SK-N-SH (cell line): Measurements from ENCODE around the gene TRPM8.

ENCODE experiments used
- EZH2phosphoT487 ChIP-seq: fragments of 200-600 bp; sonication (generic); IDR thresholded peaks from 2 replicates; pipeline ENCODE4 v1.6.1; 2017; ENCODE audit warnings: low read depth, mixed run types, mild to moderate bottlenecking, antibody characterized with exemption, moderate library complexity, borderline replicate concordance
- GABPA ChIP-seq: IDR thresholded peaks from 2 replicates; pipeline ENCODE4 v1.4.0; 2012; ENCODE audit warnings: low read depth, mild to moderate bottlenecking
- GATA2 ChIP-seq: sonication (generic); formaldehyde crosslinking; IDR thresholded peaks from 2 replicates; pipeline ENCODE4 v1.5.0; 2020; ENCODE audit warnings: mild to moderate bottlenecking, missing genetic modification reagents
- NRF1 ChIP-seq: IDR thresholded peaks from 2 replicates; pipeline ENCODE4 v1.6.1; 2012; ENCODE audit warnings: low read depth, mild to moderate bottlenecking, low read length
- RCOR1 ChIP-seq: fragments of 150-350 bp; IDR thresholded peaks from 2 replicates; pipeline ENCODE4 v1.6.1; 2017; ENCODE audit warnings: antibody characterized with exemption, low read length
- RFX5 ChIP-seq: IDR thresholded peaks from 2 replicates; pipeline ENCODE4 v1.6.1; 2012; ENCODE audit warnings: mild to moderate bottlenecking, improper control_type of control experiment, low read length
- TAF1 ChIP-seq: IDR thresholded peaks from 2 replicates; pipeline ENCODE4 v1.6.1; 2012; ENCODE audit warnings: low read depth, mild to moderate bottlenecking, low read length, moderate library complexity, borderline replicate concordance
- YY1 ChIP-seq: IDR thresholded peaks from 2 replicates; pipeline ENCODE4 v1.4.0; 2012; ENCODE audit warnings: low read depth, mild to moderate bottlenecking
- TF ChIP-seq, protein P1 (sequence below): IDR thresholded peaks from 2 replicates; pipeline ENCODE4 v1.4.0; 2012; ENCODE audit warnings: low read depth
- TF ChIP-seq, protein P2 (sequence below): fragments of 200-600 bp; sonication (generic); IDR thresholded peaks from 2 replicates; pipeline ENCODE4 v1.6.1; 2017; ENCODE audit warnings: antibody characterized with exemption, mild to moderate bottlenecking, moderate library complexity
- TF ChIP-seq, protein P3 (sequence below): IDR thresholded peaks from 2 replicates; pipeline ENCODE4 v1.6.1; 2012; ENCODE audit warnings: mild to moderate bottlenecking, low read depth, low read length, moderate library complexity

DNA sequence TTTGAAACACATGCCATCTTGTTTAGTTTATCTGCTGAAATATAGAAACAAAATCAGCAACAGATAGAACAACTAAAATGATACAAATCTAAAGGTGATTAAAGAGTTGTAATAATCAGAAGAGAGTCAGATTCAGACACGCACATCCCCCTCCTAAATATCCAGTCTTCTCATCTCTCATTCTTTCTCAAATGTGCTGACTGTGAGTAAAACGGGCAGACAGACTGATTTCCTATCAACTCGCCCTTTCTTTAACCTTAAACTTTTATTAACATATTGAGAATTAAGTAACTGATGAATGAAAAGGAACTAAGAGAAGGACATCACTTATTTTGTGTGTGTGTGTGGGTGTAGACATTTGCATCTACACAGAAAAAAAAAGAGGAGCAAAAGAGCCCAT lies 98.7 kb downstream of the TRPM8 start:
- TF ChIP-seq EZH2phosphoT487 (no peak), NRF1 (no peak), GABPA (no peak), RCOR1 (no peak), RFX5 (no peak), GATA2 (CRISPR knock-in tag) (no peak), TAF1 (no peak), YY1 (no peak)
- TF ChIP-seq, protein P1, sequence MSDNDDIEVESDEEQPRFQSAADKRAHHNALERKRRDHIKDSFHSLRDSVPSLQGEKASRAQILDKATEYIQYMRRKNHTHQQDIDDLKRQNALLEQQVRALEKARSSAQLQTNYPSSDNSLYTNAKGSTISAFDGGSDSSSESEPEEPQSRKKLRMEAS: no peak
- TF ChIP-seq, protein P2, sequence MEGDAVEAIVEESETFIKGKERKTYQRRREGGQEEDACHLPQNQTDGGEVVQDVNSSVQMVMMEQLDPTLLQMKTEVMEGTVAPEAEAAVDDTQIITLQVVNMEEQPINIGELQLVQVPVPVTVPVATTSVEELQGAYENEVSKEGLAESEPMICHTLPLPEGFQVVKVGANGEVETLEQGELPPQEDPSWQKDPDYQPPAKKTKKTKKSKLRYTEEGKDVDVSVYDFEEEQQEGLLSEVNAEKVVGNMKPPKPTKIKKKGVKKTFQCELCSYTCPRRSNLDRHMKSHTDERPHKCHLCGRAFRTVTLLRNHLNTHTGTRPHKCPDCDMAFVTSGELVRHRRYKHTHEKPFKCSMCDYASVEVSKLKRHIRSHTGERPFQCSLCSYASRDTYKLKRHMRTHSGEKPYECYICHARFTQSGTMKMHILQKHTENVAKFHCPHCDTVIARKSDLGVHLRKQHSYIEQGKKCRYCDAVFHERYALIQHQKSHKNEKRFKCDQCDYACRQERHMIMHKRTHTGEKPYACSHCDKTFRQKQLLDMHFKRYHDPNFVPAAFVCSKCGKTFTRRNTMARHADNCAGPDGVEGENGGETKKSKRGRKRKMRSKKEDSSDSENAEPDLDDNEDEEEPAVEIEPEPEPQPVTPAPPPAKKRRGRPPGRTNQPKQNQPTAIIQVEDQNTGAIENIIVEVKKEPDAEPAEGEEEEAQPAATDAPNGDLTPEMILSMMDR: no peak
- TF ChIP-seq, protein P3, sequence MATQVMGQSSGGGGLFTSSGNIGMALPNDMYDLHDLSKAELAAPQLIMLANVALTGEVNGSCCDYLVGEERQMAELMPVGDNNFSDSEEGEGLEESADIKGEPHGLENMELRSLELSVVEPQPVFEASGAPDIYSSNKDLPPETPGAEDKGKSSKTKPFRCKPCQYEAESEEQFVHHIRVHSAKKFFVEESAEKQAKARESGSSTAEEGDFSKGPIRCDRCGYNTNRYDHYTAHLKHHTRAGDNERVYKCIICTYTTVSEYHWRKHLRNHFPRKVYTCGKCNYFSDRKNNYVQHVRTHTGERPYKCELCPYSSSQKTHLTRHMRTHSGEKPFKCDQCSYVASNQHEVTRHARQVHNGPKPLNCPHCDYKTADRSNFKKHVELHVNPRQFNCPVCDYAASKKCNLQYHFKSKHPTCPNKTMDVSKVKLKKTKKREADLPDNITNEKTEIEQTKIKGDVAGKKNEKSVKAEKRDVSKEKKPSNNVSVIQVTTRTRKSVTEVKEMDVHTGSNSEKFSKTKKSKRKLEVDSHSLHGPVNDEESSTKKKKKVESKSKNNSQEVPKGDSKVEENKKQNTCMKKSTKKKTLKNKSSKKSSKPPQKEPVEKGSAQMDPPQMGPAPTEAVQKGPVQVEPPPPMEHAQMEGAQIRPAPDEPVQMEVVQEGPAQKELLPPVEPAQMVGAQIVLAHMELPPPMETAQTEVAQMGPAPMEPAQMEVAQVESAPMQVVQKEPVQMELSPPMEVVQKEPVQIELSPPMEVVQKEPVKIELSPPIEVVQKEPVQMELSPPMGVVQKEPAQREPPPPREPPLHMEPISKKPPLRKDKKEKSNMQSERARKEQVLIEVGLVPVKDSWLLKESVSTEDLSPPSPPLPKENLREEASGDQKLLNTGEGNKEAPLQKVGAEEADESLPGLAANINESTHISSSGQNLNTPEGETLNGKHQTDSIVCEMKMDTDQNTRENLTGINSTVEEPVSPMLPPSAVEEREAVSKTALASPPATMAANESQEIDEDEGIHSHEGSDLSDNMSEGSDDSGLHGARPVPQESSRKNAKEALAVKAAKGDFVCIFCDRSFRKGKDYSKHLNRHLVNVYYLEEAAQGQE: no peak
